H9 (cell line): ENCODE results near the gene FMN1. TPM values are rescaled to one million over a fixed set of nuclear protein-coding genes. Genes with fewer than 3 reads are reported as not detected.

Experiments
- DNase-seq: peaks from one replicate; pipeline ENCODE4 v3.0.0-alpha.2; 2017
- H2AFZ ChIP-seq: one replicate; pipeline ENCODE4 v1.6.1; 2013; ENCODE audit warnings: mild to moderate bottlenecking, low read length, control low read depth, moderate library complexity
- H2AK5ac ChIP-seq: 2 replicates; pipeline ENCODE4 v1.6.1; 2013; ENCODE audit warnings: low read length, control low read depth, mixed read lengths; ENCODE audit not compliant: insufficient read length
- H2BK120ac ChIP-seq: one replicate; pipeline ENCODE4 v1.6.1; 2013; ENCODE audit warnings: low read depth, mild to moderate bottlenecking, low read length, control low read depth, inconsistent platforms; ENCODE audit not compliant: poor library complexity, severe bottlenecking
- H2BK12ac ChIP-seq: 2 replicates; pipeline ENCODE4 v1.6.1; 2013; ENCODE audit warnings: low read length, control low read depth, mixed read lengths, low read depth; ENCODE audit not compliant: insufficient read length
- H2BK15ac ChIP-seq: 2 replicates; pipeline ENCODE4 v1.6.1; 2013; ENCODE audit warnings: low read depth, low read length, control low read depth
- H2BK20ac ChIP-seq: one replicate; pipeline ENCODE4 v1.6.1; 2013; ENCODE audit warnings: low read depth, mild to moderate bottlenecking, low read length, control low read depth, inconsistent platforms; ENCODE audit not compliant: poor library complexity, severe bottlenecking
- H2BK5ac ChIP-seq: 2 replicates; pipeline ENCODE4 v1.6.1; 2013; ENCODE audit warnings: low read length, control low read depth, mixed read lengths; ENCODE audit not compliant: insufficient read length
- H3K14ac ChIP-seq: 2 replicates; pipeline ENCODE4 v1.6.1; 2013; ENCODE audit warnings: low read length, control low read depth; ENCODE audit not compliant: insufficient read depth
- H3K18ac ChIP-seq: 2 replicates; pipeline ENCODE4 v1.6.1; 2013; ENCODE audit warnings: low read depth, mild to moderate bottlenecking, mixed read lengths, low read length, control low read depth; ENCODE audit not compliant: insufficient read length
- H3K23ac ChIP-seq: 2 replicates; pipeline ENCODE4 v1.6.1; 2013; ENCODE audit warnings: low read length, control low read depth, mixed read lengths, low read depth; ENCODE audit not compliant: insufficient read length
- H3K23me2 ChIP-seq: 2 replicates; pipeline ENCODE4 v1.6.1; 2013; ENCODE audit warnings: low read depth, mild to moderate bottlenecking, mixed read lengths, low read length, control low read depth; ENCODE audit not compliant: insufficient read length, poor library complexity, severe bottlenecking
- H3K27ac ChIP-seq: 2 replicates; pipeline ENCODE4 v1.5.1; 2013; ENCODE audit warnings: low read length, control low read depth, mixed read lengths, low read depth; ENCODE audit not compliant: insufficient read length
- H3K27me3 ChIP-seq: 2 replicates; pipeline ENCODE4 v1.6.1; 2013; ENCODE audit warnings: low read length, control low read depth, inconsistent platforms; ENCODE audit not compliant: insufficient read depth
- H3K4ac ChIP-seq: 2 replicates; pipeline ENCODE4 v1.6.1; 2013; ENCODE audit warnings: low read depth, mild to moderate bottlenecking, control low read depth, inconsistent platforms, low read length, moderate library complexity
- H3K4me1 ChIP-seq: 2 replicates; pipeline ENCODE4 v1.6.1; 2013; ENCODE audit warnings: low read length, control low read depth, inconsistent platforms; ENCODE audit not compliant: insufficient read depth
- H3K4me2 ChIP-seq: 2 replicates; pipeline ENCODE4 v1.6.1; 2013; ENCODE audit warnings: low read length, control low read depth, mixed read lengths; ENCODE audit not compliant: insufficient read length, insufficient read depth
- H3K56ac ChIP-seq: 2 replicates; pipeline ENCODE4 v1.6.1; 2013; ENCODE audit warnings: low read depth, mild to moderate bottlenecking, mixed read lengths, low read length, control low read depth; ENCODE audit not compliant: insufficient read length
- H3K79me1 ChIP-seq: 2 replicates; pipeline ENCODE4 v1.6.1; 2013; ENCODE audit warnings: low read depth, mild to moderate bottlenecking, moderate library complexity, low read length, control low read depth, inconsistent platforms; ENCODE audit not compliant: insufficient read depth, poor library complexity, severe bottlenecking
- H3K79me2 ChIP-seq: 2 replicates; pipeline ENCODE4 v1.6.1; 2013; ENCODE audit warnings: low read length, control low read depth, inconsistent platforms; ENCODE audit not compliant: insufficient read depth
- H3K9ac ChIP-seq: 2 replicates; pipeline ENCODE4 v1.6.1; 2013; ENCODE audit warnings: low read length, control low read depth, mixed read lengths; ENCODE audit not compliant: insufficient read length; ENCODE audit errors: extremely low read depth
- H3K9me3 ChIP-seq: one replicate; pipeline ENCODE4 v1.6.1; 2013; ENCODE audit warnings: low read depth, low read length, inconsistent platforms; ENCODE audit not compliant: control insufficient read depth
- H3T11ph ChIP-seq: one replicate; pipeline ENCODE4 v1.6.1; 2013; ENCODE audit warnings: mild to moderate bottlenecking, low read length, control low read depth, inconsistent platforms
- H4K20me1 ChIP-seq: one replicate; pipeline ENCODE4 v1.6.1; 2013; ENCODE audit not compliant: control insufficient read depth, insufficient read length, insufficient read depth
- H4K5ac ChIP-seq: 2 replicates; pipeline ENCODE4 v1.6.1; 2013; ENCODE audit warnings: low read depth, mild to moderate bottlenecking, mixed read lengths, low read length, control low read depth; ENCODE audit not compliant: insufficient read length
- H4K8ac ChIP-seq: replicated peaks from 2 replicates; pipeline ENCODE4 v1.6.1; 2013; ENCODE audit warnings: low read length, control low read depth, mixed read lengths, low read depth; ENCODE audit not compliant: insufficient read length
- H4K91ac ChIP-seq: 2 replicates; pipeline ENCODE4 v1.6.1; 2013; ENCODE audit warnings: low read depth, mild to moderate bottlenecking, moderate library complexity, mixed read lengths, low read length, control low read depth; ENCODE audit not compliant: insufficient read length
- H3K27ac Mint-ChIP-seq, 3 experiments: 2 replicates in 2 of 3; 3 replicates in 1 of 3; pipeline ENCODE4 v1.8.0; 2020 to 2021; ENCODE audit warnings: mixed read lengths in 3 of 3, mild to moderate bottlenecking in 1 of 3, moderate library complexity in 1 of 3
- H3K27me3 Mint-ChIP-seq: 2 replicates; pipeline ENCODE4 v1.8.0; 2021; ENCODE audit warnings: low read depth, mild to moderate bottlenecking, moderate library complexity, mixed read lengths
- H3K36me3 Mint-ChIP-seq, 3 experiments: 2 replicates in 2 of 3; 3 replicates in 1 of 3; pipeline ENCODE4 v1.8.0; 2020 to 2021; ENCODE audit warnings: low read depth in 3 of 3, mixed read lengths in 3 of 3; ENCODE audit not compliant: insufficient read depth in 1 of 3
- H3K4me1 Mint-ChIP-seq, 2 experiments: 2 replicates each; pipeline ENCODE4 v1.8.0; 2020; ENCODE audit warnings: mixed read lengths in 2 of 2
- H3K4me3 Mint-ChIP-seq, 2 experiments: 2 replicates in 1 of 2; 3 replicates in 1 of 2; pipeline ENCODE4 v1.8.0; 2020 to 2021; ENCODE audit warnings: mild to moderate bottlenecking in 2 of 2, mixed read lengths in 2 of 2, moderate library complexity in 1 of 2
- H3K9me3 Mint-ChIP-seq, 2 experiments: 2 replicates in 1 of 2; 3 replicates in 1 of 2; pipeline ENCODE4 v1.8.0; 2020; ENCODE audit warnings: mild to moderate bottlenecking in 2 of 2, mixed read lengths in 2 of 2, moderate library complexity in 1 of 2
- WGBS: extraction: QIAGEN DNeasy Blood & Tissue Kit; methylation state at CpG from one replicate; pipeline ENCODE4 v1.1.7; 2013; ENCODE audit warnings: missing lambda C conversion rate, low lambda C conversion rate, mixed read lengths; ENCODE audit not compliant: insufficient read length; ENCODE audit errors: extremely low coverage; 5-methylcytosine and 5-hydroxymethylcytosine counted together
- total RNA-seq: library from RNA; stranded (reverse); gene quantifications from 2 replicates; pipeline ENCODE4 v1.2.1, GENCODE V29; 2021
- TF ChIP-seq, protein P1 (sequence below): fragments of 200-600 bp; sonication (generic); conservative IDR thresholded peaks from 3 replicates; pipeline ENCODE4 v1.8.0; 2021; ENCODE audit warnings: antibody characterized with exemption, mild to moderate bottlenecking

Gene FMN1
- total RNA-seq, 1 experiment from 2014 or later: 1.9 TPM

DNA sequence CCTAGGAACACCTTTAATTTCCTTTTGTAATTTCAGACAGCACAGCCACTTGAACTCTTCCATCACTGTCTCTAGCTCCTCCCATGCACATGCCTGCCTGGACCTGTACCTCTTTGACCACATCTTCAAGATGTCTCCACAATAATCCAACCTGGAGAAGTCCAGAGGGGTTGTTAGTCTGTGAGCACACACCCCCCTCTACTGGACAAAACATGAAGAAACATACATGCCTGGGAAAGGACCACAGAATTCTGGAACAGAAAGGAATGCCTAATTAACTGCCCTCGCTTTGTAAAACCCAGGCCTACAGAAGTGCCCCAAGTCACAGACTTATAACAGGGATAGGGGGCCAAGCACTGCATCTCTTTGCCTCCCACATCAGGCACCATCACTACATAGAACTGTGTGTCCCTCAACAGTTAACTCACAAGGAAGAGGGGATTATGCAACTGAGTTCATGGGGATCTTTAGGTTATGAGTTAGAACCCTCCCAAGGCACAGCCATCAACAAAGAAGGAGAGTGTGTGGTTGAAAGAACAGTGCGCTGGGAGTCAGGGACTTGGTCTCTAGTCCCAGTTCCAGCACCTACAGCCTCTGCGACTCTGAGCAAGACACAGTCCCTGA lies 61.7 kb downstream of the FMN1 start:
- H4K5ac ChIP-seq: no peak overlapping the region
- H3K27me3 Mint-ChIP-seq: no peaks in the 10 kb centered on the region
- H3K27ac ChIP-seq: no peak overlapping the region
- no peak overlapping the region for H3K14ac ChIP-seq
- H2AFZ ChIP-seq: no peak overlapping the region
- no peaks in the 10 kb centered on the region for H3K9me3 ChIP-seq
- no peak overlapping the region for H2BK15ac ChIP-seq
- no peaks in the 10 kb centered on the region for H3K79me2 ChIP-seq
- H3K56ac ChIP-seq: no peak overlapping the region
- no peaks in the 10 kb centered on the region; a peak in 1 of 5 replicates for H3K9me3 Mint-ChIP-seq
- H3K27ac Mint-ChIP-seq: no peak overlapping the region
- peaks cover 0 to 6% (median 6%) of the 10 kb centered on the region in 3 experiments; a peak in 3 of 7 replicates for H3K36me3 Mint-ChIP-seq
- no peaks in the 10 kb centered on the region for H3K4me1 ChIP-seq
- no peak overlapping the region for H3K4ac ChIP-seq
- no peaks in the 10 kb centered on the region for H3K79me1 ChIP-seq
- H3K4me2 ChIP-seq: no peak overlapping the region
- no peak overlapping the region for H2BK5ac ChIP-seq
- no peak overlapping the region for H2AK5ac ChIP-seq
- no peak overlapping the region for H4K91ac ChIP-seq
- H4K8ac ChIP-seq: no peak overlapping the region
- no peak overlapping the region for H3K23ac ChIP-seq
- no peak overlapping the region for H3K4me3 Mint-ChIP-seq
- H3T11ph ChIP-seq: no peak overlapping the region
- TF ChIP-seq, protein P1, sequence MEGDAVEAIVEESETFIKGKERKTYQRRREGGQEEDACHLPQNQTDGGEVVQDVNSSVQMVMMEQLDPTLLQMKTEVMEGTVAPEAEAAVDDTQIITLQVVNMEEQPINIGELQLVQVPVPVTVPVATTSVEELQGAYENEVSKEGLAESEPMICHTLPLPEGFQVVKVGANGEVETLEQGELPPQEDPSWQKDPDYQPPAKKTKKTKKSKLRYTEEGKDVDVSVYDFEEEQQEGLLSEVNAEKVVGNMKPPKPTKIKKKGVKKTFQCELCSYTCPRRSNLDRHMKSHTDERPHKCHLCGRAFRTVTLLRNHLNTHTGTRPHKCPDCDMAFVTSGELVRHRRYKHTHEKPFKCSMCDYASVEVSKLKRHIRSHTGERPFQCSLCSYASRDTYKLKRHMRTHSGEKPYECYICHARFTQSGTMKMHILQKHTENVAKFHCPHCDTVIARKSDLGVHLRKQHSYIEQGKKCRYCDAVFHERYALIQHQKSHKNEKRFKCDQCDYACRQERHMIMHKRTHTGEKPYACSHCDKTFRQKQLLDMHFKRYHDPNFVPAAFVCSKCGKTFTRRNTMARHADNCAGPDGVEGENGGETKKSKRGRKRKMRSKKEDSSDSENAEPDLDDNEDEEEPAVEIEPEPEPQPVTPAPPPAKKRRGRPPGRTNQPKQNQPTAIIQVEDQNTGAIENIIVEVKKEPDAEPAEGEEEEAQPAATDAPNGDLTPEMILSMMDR: peak; percentile 76
- DNase-seq: peak; percentile 52
- no CpG with 5 or more reads among the region's 3 CpGs for WGBS
- no peak overlapping the region for H2BK20ac ChIP-seq
- H3K18ac ChIP-seq: no peak overlapping the region
- no peak overlapping the region for H3K9ac ChIP-seq
- H4K20me1 ChIP-seq: no peaks in the 10 kb centered on the region
- no peaks in the 10 kb centered on the region for H3K23me2 ChIP-seq
- H2BK12ac ChIP-seq: no peak overlapping the region
- H3K27me3 ChIP-seq: no peaks in the 10 kb centered on the region
- H3K4me1 Mint-ChIP-seq: peaks cover 10 to 13% of the 10 kb centered on the region in 2 experiments
- no peak overlapping the region for H2BK120ac ChIP-seq
